Endothelial cell of umbilical vein (primary cell): Measurements from ENCODE around the gene ACIN1. TPM values are rescaled to one million over a fixed set of nuclear protein-coding genes. Genes with fewer than 3 reads are reported as not detected.

Experiments
- BruUV-seq: library from RNA; stranded (reverse); fragments of 400-500 nt; replicated peaks from 2 replicates; lab custom pipeline; 2021; lab: Mats Ljungman, UMichigan
- CTCF ChIA-PET: fragments of 300-600, 350-600 bp; sonication (Branson Sonifier 250); formaldehyde crosslinking; loops from one replicate; lab custom pipeline; 2021; ENCODE audit warnings: antibody characterized with exemption, inconsistent platforms; lab: Charles Lee
- POLR2A ChIA-PET: fragments of 300-600, 350-600 bp; sonication (Branson Sonifier 250); formaldehyde crosslinking; loops from one replicate; lab custom pipeline; 2021; ENCODE audit warnings: antibody characterized with exemption, inconsistent platforms; lab: Charles Lee
- DNase-seq: peaks from one replicate; pipeline ENCODE4 v3.0.0-alpha.2; 2011; ENCODE audit warnings: low read depth, low spot score
- FAIRE-seq: peaks from 2 replicates; lab custom pipeline; 2011; peaks lifted over from hg19 to GRCh38; lab: Jason Lieb, UNC
- H2AFZ ChIP-seq: 2 replicates; pipeline ENCODE4 v1.6.0; 2012; ENCODE audit warnings: low read depth, low read length, control low read depth, inconsistent platforms
- H3K27ac ChIP-seq: 2 replicates; pipeline ENCODE4 v1.5.1; 2011; ENCODE audit warnings: low read depth, mild to moderate bottlenecking, control low read depth, low read length, moderate library complexity; ENCODE audit not compliant: insufficient read depth
- H3K27me3 ChIP-seq, 2 experiments: 2 replicates each; pipeline versions ENCODE4 v1.6.0 to v1.6.1; 2011; ENCODE audit warnings: low read length in 2 of 2, mixed read lengths in 1 of 2; ENCODE audit not compliant: control insufficient read depth in 2 of 2, insufficient read depth in 2 of 2
- H3K36me3 ChIP-seq, 2 experiments: 2 replicates in 1 of 2; 3 replicates in 1 of 2; pipeline ENCODE4 v1.5.1; 2011; ENCODE audit warnings: low read length in 2 of 2, mild to moderate bottlenecking in 1 of 2, moderate library complexity in 1 of 2; ENCODE audit not compliant: control insufficient read depth in 2 of 2, insufficient read depth in 2 of 2; ENCODE audit errors: extremely low read depth in 1 of 2
- H3K4me1 ChIP-seq: 3 replicates; pipeline ENCODE4 v1.5.1; 2011; ENCODE audit warnings: mild to moderate bottlenecking, low read length; ENCODE audit not compliant: control insufficient read depth, insufficient read depth; ENCODE audit errors: extremely low read depth
- H3K4me2 ChIP-seq: 2 replicates; pipeline ENCODE4 v1.6.1; 2011; ENCODE audit warnings: low read length, control low read depth, mixed read lengths; ENCODE audit not compliant: insufficient read depth
- H3K4me3 ChIP-seq, 3 experiments: fragments of 200-600 bp in 1 of 3; sonication (generic), shearing (Covaris generic) in 1 of 3; replicated peaks in 1 of 3; 2 replicates each; pipeline ENCODE4 v1.5.1; 2011 to 2016; ENCODE audit warnings: control low read depth in 3 of 3, low read length in 3 of 3, mild to moderate bottlenecking in 2 of 3, inconsistent platforms in 1 of 3, low read depth in 1 of 3, moderate library complexity in 1 of 3; ENCODE audit not compliant: insufficient read depth in 1 of 3
- H3K79me2 ChIP-seq: 2 replicates; pipeline ENCODE4 v1.6.0; 2012; ENCODE audit warnings: low read length, inconsistent platforms; ENCODE audit not compliant: control insufficient read depth, insufficient read depth
- H3K9ac ChIP-seq: replicated peaks from 2 replicates; pipeline ENCODE3; 2011; ENCODE audit warnings: low read length, control low read depth; ENCODE audit not compliant: insufficient read depth; ENCODE audit errors: extremely low read depth
- H3K9me1 ChIP-seq: replicated peaks from 3 replicates; pipeline ENCODE4 v1.6.0; 2011; ENCODE audit warnings: mild to moderate bottlenecking, low read length; ENCODE audit not compliant: control insufficient read depth, insufficient read depth; ENCODE audit errors: extremely low read depth
- H3K9me3 ChIP-seq: replicated peaks from 2 replicates; pipeline ENCODE4 v1.5.1; 2012; ENCODE audit warnings: low read length, inconsistent platforms; ENCODE audit not compliant: control insufficient read depth, insufficient read depth
- H4K20me1 ChIP-seq: replicated peaks from 2 replicates; pipeline ENCODE3; 2011; ENCODE audit warnings: mild to moderate bottlenecking, low read length; ENCODE audit not compliant: control insufficient read depth, insufficient read depth; ENCODE audit errors: extremely low read depth
- FOS ChIP-seq: IDR thresholded peaks from 2 replicates; pipeline ENCODE4 v1.6.1; 2011; ENCODE audit warnings: mild to moderate bottlenecking, low read length, moderate library complexity, borderline replicate concordance; ENCODE audit not compliant: insufficient read depth
- GATA2 ChIP-seq: IDR thresholded peaks from 2 replicates; pipeline ENCODE4 v1.7.0; 2011; ENCODE audit warnings: low read depth, mild to moderate bottlenecking, moderate library complexity, mixed read lengths, low read length; ENCODE audit not compliant: insufficient read length, insufficient read depth
- JUN ChIP-seq: IDR thresholded peaks from 2 replicates; pipeline ENCODE4 v1.6.1; 2011; ENCODE audit warnings: borderline replicate concordance, low read depth; ENCODE audit not compliant: insufficient read length, insufficient read depth
- MYC ChIP-seq: IDR thresholded peaks from one replicate; pipeline ENCODE4 v1.6.1; 2011; ENCODE audit warnings: mild to moderate bottlenecking, low read depth, low read length
- POLR2A ChIP-seq: IDR thresholded peaks from 2 replicates; pipeline ENCODE4 v1.6.1; 2012; ENCODE audit warnings: low read depth, mild to moderate bottlenecking, control low read depth, low read length
- dilution Hi-C: fragments of 300-500 bp; cut with MboI; formaldehyde crosslinking; loops from one replicate; pipeline ENCODE4 v1.15.0; 2019; ENCODE audit warnings: low sequenced_read_pairs; ENCODE audit not compliant: extremely low pct_ligation_motif_present
- intact Hi-C: fragments of 100-400 bp; cut with micrococcal nuclease; formaldehyde crosslinking; loops from one replicate; pipeline ENCODE4 v1.10.0; 2022
- polyA plus RNA-seq, 4 experiments: library from polyadenylated mRNA; depleted of rRNA in 3 of 4; stranded (reverse) in 3 of 4; unstranded in 1 of 4; fragments of >200 nt; gene quantifications; 2 replicates each; pipeline versions ENCODE4 v1.2.1 to v1.2.3, GENCODE V29; 2011 to 2012; ENCODE audit warnings: missing spikeins in 1 of 4
- total RNA-seq: library from RNA; stranded (reverse); gene quantifications from 2 replicates; pipeline ENCODE4 v1.2.3, GENCODE V29; 2021

ACIN1 gene
- total and polyA plus RNA-seq, 2 donors (not counting 3 experiments of a cell fraction or from before 2014, with no cell fraction given) = 146 to 240 TPM

DNA sequence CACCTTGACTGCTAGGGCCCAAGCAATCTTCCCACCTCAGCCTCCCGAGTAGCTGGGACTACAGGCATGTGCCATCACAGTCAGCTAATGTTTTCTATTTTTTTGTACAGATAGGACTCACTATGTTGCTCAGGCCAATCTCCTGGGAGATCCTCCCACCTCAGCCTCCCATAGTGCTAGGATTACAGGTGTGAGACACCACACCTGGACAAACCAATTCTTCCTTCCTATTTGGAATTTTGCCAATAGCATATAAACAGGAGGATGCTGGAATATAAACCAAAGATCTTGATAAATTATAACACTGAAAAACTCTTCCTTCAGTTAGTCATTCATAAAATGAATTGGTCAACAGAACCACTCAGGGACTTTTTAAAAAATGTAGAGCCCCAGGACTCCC, 8.4 kb downstream of the ACIN1 start:
- DNase-seq (no peak), FAIRE-seq (no peak)
- Histone ChIP-seq H4K20me1 (peaks cover 2% of the 10 kb centered on the region), H3K9ac (no peak overlapping the region), H3K27me3 (no peaks in the 10 kb centered on the region), H3K4me1 (peaks cover 11% of the 10 kb centered on the region), H3K9me1 (no peaks in the 10 kb centered on the region), H3K4me3 (no peak overlapping the region), H2AFZ (no peak overlapping the region), H3K27ac (no peak overlapping the region), H3K9me3 (no peaks in the 10 kb centered on the region), H3K79me2 (peaks cover 39% of the 10 kb centered on the region), H3K4me2 (no peak overlapping the region), H3K36me3 (peaks cover 13 to 48% of the 10 kb centered on the region in 2 experiments)
- intact Hi-C loops = no loop called here
- BruUV-seq = no TSS peak
- ChIA-PET POLR2A (interaction anchor here (1.0 kb wide), 1 partner anchor 8 kb away, joined by 4 read pairs; the partner anchor contains the start of genes ACIN1 and C14orf119), CTCF (interaction anchor here (1.9 to 2.6 kb wide), 3 partner anchors 8 to 18 kb away, joined by 9 to 12 read pairs (median 10); partner anchors contain the start of genes ACIN1 and C14orf119)
- no peak for TF ChIP-seq JUN
- dilution Hi-C loops = no loop called here

DNA sequence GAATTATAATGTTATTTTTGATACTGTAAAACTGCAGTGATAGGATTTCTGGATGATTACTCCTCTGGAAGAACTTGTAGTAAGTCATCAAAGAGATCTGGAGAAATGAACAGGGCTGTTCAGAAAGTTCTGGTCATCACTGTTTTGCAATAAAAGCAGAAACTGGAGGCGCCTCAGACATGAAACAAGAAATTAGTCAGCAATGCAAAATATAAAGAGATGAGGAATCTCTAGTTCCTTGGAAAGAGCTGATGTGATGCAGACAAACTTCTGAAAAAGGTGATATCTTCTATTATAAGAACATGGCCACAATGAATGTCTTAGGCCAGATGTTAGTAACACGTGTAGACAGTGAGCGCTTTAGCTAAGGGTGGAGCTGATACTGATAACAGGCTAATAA, 9.5 kb downstream of the ACIN1 start:
- TF ChIP-seq JUN = no peak
- TF ChIP-seq FOS = no peak
- no peak for TF ChIP-seq GATA2
- TF ChIP-seq POLR2A = no peak
- TF ChIP-seq MYC = no peak
- FAIRE-seq = no peak
- ChIA-PET CTCF (interaction anchor here (1.0 to 2.6 kb wide), 5 partner anchors 9 to 91 kb away, joined by 3 to 12 read pairs (median 9); partner anchors contain the start of genes ACIN1 and C14orf119), POLR2A (no interaction called here)
- intact Hi-C loops = no loop called here
- Histone ChIP-seq H3K9ac (no peak overlapping the region), H3K36me3 (peaks cover 16 to 55% of the 10 kb centered on the region in 2 experiments), H4K20me1 (peaks cover 2% of the 10 kb centered on the region), H3K27me3 (no peaks in the 10 kb centered on the region), H2AFZ (no peak overlapping the region), H3K4me1 (peaks cover 7% of the 10 kb centered on the region), H3K9me3 (no peaks in the 10 kb centered on the region), H3K4me3 (no peak overlapping the region), H3K4me2 (no peak overlapping the region), H3K9me1 (no peaks in the 10 kb centered on the region), H3K79me2 (peaks cover 33% of the 10 kb centered on the region), H3K27ac (no peak overlapping the region)
- no TSS peak for BruUV-seq
- dilution Hi-C loops = no loop called here
- no peak for DNase-seq
